GM21737 (cell line): ENCODE data around the gene CNMD.

ENCODE experiments used
- ATAC-seq: cut with Tn5 transposase; IDR thresholded peaks from one replicate; pipeline ENCODE4 v1.9.1; 2021; ENCODE audit warnings: mild to moderate bottlenecking, moderate library complexity; ENCODE audit not compliant: unreplicated experiment

Gene CNMD

GRCh38 chr13:52739468-52740071 lies at the start of gene CNMD:
Gene CNMD (minus strand): TSS chr13:52739820. CDS start chr13:52739701, 119 bp downstream.
- no peak for ATAC-seq

DNA sequence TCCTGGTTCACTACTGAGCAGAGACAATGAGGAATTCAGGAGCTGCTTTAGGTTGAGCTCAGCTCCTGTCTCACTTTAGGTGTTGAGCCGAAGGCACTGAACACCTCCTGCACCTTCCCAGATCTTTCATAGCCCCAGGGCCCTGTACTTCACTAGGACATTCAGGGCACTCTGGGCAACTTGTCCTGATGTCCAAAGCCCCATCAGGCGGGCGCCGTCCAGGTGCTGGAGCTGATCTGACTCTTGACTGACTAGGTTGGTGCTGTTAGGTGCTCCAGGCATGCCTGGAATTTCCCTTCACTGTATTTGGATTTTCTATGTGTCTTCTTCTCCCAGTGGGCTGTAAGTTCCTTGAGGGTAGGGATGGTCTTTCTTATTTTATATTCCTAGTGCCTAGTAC lies 48.4 kb upstream of the CNMD start:
- no peak for ATAC-seq

- ATAC-seq = no peak
These were observed 47.6 kb upstream of the CNMD start for GRCh38 chr13:52787235-52787634.

GRCh38 chr13:52786766-52787165 lies 47.1 kb upstream of the CNMD start:
- ATAC-seq = no peak

- no peak for ATAC-seq
These were observed 46.1 kb upstream of the CNMD start for GRCh38 chr13:52785739-52786138.

DNA sequence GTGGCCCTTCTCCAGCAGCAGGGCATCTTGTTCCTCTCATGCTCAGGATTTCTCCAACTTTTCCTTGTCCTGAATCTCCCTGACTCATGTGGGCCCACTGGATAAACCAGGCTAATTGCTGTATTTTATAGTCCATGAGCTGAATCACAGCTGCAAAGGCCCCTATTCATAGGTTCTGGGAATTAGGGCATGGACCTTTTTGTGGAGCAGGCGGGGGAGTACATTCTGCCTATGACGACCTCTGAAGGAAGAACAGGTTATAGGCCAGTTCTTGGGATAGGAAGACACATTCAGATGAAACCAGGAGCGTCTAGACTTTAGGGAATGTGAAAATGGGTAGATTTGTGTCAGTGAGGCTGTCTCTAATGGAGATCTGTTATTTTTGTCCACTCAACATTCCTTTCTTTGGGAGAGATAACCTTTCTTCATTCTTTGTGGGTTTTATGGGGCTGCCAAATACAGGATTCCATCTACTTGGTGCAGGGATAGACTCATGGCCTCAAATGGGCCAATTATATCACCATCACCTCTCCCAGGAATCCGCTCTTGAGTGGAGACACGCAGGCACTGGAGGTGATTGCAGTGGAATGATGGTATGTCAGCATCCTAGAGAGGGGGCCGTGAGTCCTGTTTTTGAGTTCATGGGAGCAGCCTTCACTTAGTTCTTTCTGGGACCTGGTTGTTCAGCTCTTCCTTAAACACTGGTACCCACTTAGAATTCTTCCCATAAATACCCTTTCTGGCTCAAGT lies 45.1 kb upstream of the CNMD start:
- ATAC-seq = no peak

GRCh38 chr13:52783943-52784342 lies 44.3 kb upstream of the CNMD start:
- ATAC-seq = no peak

- ATAC-seq = no peak
These were observed 43.1 kb upstream of the CNMD start for GRCh38 chr13:52782471-52783448.

DNA sequence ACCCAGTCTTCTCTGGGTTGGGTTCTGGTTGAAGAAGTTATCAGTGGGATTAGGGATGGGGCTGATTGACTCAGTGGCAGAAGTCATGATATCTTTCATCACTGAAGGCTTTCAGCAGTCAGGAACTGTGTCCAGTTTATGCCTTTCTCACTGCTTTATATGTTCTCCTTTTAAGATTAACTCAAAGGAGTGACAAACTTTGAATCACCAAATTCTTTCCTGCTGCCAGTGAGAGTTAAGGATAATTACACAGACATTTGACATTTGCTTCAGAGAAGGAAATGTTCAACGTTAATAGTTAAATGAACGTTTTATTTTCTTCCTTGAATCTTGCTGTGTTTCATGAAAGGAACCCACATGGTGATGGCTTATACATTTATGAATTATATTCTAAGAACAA lies 41.0 kb upstream of the CNMD start:
- ATAC-seq = no peak

GRCh38 chr13:52780092-52780491 lies 40.5 kb upstream of the CNMD start:
- ATAC-seq = no peak

DNA sequence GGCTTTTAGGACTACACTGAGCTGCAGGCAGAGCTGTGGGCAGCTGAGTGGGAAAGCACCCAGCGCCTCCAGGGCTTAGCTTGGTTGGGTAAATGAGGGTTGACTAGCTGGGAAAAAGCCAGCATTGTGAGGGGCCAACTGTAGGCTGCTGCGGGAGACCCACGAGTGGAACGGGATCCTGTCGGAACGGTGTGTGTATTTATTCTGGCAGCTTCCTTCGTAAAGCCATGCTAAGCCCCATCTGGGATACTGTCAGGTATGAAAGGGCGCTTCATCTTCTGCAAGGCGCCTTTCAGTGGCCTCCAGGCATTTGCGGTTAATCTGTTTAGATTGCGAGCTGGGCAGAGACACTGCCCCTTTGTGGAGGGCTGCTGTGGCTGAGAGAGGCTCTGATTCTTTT lies 39.5 kb upstream of the CNMD start:
- no peak for ATAC-seq

DNA sequence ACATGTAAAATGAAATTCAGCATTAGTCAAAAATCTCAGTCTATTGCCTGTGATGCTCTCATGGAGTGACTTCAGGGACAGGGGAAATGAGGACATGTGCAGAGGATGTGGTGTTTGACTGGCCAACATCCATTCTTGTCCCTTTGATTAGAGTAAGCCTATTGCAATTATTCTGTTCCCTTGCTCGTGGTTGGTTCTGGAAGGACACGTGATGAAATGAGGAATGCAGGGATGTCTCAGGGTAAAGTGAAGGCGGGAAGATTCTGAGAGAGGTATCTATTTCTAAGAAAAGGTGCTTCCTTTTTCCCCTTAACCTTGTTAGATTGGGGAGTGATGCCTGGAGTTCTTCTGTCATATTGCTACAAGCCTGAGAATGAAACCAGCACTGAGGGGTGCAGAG lies 37.1 kb upstream of the CNMD start:
- no peak for ATAC-seq

DNA sequence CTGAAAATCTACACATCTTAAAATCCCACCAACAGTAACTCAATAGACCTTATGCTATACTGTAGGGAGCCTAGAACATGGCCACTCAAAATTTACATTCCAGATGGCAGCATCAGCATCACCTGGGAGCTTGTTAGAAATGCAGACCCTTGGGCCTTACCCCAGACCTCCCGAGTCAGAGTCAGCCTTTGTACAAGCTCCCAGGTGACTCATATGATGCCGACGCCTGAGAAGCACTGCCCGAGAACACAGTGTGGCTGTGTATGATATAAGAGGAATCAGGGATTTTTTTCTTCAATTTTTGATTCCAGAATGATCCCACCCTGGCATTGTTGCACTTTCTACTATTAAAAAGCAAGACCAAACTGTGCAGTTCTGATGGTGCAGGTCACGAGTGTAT lies 35.9 kb upstream of the CNMD start:
- no peak for ATAC-seq

- ATAC-seq = no peak
These were observed 28.4 kb upstream of the CNMD start for GRCh38 chr13:52767949-52768516.

GRCh38 chr13:52765611-52766390 lies 26.2 kb upstream of the CNMD start:
- no peak for ATAC-seq

DNA sequence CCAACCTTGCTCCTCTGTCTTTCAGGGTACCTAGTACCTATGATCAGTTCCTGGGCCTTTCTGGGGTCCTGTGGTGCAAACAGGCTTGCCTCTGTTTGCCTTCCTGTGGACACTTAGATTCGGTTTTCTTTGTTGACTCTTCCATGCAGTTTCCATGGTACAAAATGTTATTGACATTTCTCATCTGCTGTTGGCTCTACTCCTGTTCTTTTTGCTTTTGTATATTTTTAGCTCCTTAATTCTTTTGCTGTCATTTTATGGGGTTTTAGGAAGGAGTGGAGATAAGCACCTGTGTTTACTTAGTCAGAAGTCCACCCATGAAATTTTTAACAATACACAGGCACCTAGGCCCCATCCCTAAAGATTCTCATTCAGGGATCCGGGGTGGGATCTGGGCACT lies 20.5 kb upstream of the CNMD start:
- no peak for ATAC-seq

DNA sequence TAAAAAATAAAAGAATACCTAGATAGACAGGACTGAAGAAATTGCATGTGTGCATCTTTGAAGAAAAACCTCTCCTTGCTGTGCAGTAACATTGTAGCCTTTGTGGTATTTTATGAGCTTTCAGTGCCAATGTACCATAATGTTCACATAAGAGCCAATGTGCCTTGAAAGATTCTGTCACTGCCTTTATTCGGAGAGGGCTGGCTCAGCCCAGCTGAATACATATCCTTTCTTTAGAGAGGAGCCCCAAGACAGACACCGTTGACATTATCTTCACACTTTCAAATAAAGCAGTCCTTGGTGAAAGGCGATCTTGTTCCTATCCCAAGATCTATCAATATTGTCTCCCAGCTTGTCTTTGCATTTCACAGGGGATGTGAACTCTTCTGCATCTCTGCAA lies 18.5 kb upstream of the CNMD start:
- ATAC-seq = no peak

- no peak for ATAC-seq
These were observed 11.6 kb upstream of the CNMD start for GRCh38 chr13:52751196-52751595.

DNA sequence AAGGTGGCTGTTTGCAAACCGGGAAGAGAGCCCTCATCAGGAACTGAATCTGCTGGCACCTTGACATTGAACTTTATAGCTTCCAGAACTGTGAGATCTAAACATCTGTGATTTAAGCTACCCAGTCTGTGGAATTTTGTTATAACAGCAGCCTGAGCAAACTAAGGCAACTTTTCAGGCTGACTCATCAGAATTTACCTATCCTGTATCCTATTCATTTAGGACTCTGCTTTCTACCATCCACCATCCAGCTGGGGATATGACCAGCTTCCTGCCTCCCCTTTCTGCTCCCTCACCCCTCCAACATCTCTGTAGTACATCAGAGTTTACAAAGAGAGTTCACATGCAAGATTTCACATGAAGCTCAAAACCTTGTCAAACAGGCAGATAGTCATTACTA lies 11.1 kb upstream of the CNMD start:
- ATAC-seq = no peak

DNA sequence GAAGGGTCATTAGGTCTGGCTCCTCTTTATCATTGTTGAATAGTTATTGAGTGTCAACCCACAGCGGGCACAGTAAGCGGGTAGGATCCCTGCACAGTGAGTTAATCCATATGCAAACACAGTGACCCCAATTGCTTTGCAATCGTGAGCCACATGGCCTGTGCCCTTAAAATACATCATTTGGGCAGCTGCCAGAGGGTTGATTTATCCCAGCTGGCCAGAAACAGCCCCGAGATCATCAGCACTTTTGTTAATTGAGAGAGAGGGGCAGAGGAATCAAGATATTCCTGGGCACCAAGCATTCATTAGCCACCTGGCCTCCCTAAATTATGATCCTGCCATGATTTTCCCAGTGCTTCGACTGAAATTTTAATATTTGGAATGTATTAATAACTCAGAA lies 9.8 kb upstream of the CNMD start:
- ATAC-seq = no peak

GRCh38 chr13:52746141-52746540 lies 6.5 kb upstream of the CNMD start:
- no peak for ATAC-seq
